NCI-H2196 (cell line): ENCODE measurements around the gene RP9.

Source experiments
- DNase-seq: peaks from one replicate; lab custom pipeline; 2025; ENCODE audit not compliant: unreplicated experiment; lab: John Stamatoyannopoulos, UW

Gene RP9

GRCh38 chr7:33066771-33067170, 42.4 kb downstream of the RP9 start:
- no peak for DNase-seq

GRCh38 chr7:33065981-33066380, 43.2 kb downstream of the RP9 start:
- no peak for DNase-seq

- DNase-seq = peak; percentile 92
Measured at GRCh38 chr7:33062782-33063443, 46.3 kb downstream of the RP9 start.

- no peak for DNase-seq
Measured at GRCh38 chr7:33062023-33062781, 47.0 kb downstream of the RP9 start, which contains the start of gene NT5C3A. TSS of gene NT5C3A (minus strand) at chr7:33062776. CDS start at chr7:33062705, 71 bp downstream.

GRCh38 chr7:33061282-33061937, 47.8 kb downstream of the RP9 start:
- DNase-seq = no peak

GRCh38 chr7:33059635-33060034, 49.6 kb downstream of the RP9 start:
- no peak for DNase-seq

- no peak for DNase-seq
Measured at GRCh38 chr7:33055158-33055557, 54.0 kb downstream of the RP9 start.

GRCh38 chr7:33054261-33054964, 54.8 kb downstream of the RP9 start:
- no peak for DNase-seq

- DNase-seq = no peak
Measured at GRCh38 chr7:33053721-33054120, 55.5 kb downstream of the RP9 start.

GRCh38 chr7:33050535-33051318, 58.5 kb downstream of the RP9 start:
- DNase-seq = peak; percentile 51

GRCh38 chr7:33048704-33049103, 60.5 kb downstream of the RP9 start:
- no peak for DNase-seq

- no peak for DNase-seq
Measured at GRCh38 chr7:33048257-33048656, 60.9 kb downstream of the RP9 start.

- DNase-seq = no peak
Measured at GRCh38 chr7:33044986-33045385, 64.2 kb downstream of the RP9 start.
